Measurements from ENCODE around the gene TMEM37.

Gene TMEM37

GRCh38 chr2:119455066-119455718, 23.5 kb downstream of the TMEM37 start:
- no peak for DNase-seq (ENCODE audit: low read depth, low spot score)

- no peak for DNase-seq (ENCODE audit: low read depth, low spot score)
Observed at GRCh38 chr2:119460076-119460475, 28.4 kb downstream of the TMEM37 start.

DNA sequence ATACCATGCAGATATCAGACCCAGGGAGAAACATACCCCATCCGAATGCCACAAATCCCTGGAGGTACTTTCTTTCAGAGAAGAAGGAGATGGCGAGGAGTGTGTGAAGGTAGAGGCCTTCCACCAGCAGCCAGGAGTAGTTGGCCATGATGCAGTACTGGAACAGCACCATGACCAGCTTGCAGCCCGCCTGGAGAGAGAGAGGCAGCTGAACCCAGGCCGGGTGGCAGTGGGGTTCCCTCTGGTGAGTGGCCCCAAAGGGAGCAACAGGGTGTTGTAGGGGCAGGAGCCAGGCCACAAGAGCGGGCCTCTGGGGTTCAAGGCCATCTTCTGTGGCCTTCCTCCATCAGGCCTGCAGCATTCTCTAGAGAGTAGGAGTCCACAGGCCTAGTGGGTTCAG, 30.2 kb downstream of the TMEM37 start:
- no peak for DNase-seq (ENCODE audit: low read depth, low spot score)

GRCh38 chr2:119462574-119462973, 30.9 kb downstream of the TMEM37 start:
- no peak for DNase-seq (ENCODE audit: low read depth, low spot score)

DNA sequence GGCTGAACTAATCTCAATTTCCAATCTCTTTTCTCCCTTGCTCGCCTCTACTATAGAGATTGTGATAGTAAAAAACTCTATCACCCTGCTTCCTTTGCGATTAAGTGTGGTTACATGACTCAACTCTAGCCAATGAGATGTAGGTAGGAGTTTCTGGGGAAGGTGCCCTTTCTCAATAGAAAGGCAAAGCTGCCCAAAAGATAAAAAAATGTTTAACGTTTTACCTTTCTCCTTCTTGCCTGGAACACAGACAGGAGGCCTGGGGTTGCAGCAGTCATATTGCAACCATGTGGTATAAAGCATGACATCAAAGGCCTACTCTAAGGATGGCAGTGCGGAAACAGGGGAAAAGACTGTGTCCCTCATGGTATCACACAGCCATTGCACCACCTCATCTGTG, 31.5 kb downstream of the TMEM37 start:
- DNase-seq (ENCODE audit: low read depth, low spot score) = no peak

- DNase-seq (ENCODE audit: low read depth, low spot score) = no peak
Observed at GRCh38 chr2:119463990-119464389, 32.3 kb downstream of the TMEM37 start.

DNA sequence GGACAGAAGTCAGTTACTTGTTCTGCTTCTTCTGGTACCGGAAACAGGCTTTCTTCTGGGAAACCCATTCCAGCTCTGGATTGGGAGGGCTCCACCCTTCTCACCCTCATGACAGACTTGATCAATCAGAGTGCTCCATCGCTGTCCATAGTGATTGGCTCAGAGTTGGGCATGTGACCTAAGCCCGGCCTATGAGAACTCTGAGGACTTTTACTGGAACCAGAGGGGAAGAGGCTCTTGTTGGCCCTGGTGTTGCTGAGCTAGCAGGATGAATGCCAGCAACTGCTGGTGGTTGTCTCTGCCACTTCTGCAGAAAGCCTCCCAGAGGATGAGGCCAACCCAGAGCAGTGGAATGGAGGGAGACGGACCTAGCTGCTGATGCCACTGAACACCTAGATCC, 33.3 kb downstream of the TMEM37 start:
- DNase-seq (ENCODE audit: low read depth, low spot score) = no peak

- no peak for DNase-seq (ENCODE audit: low read depth, low spot score)
Observed at GRCh38 chr2:119465687-119466086, 34.0 kb downstream of the TMEM37 start.

DNA sequence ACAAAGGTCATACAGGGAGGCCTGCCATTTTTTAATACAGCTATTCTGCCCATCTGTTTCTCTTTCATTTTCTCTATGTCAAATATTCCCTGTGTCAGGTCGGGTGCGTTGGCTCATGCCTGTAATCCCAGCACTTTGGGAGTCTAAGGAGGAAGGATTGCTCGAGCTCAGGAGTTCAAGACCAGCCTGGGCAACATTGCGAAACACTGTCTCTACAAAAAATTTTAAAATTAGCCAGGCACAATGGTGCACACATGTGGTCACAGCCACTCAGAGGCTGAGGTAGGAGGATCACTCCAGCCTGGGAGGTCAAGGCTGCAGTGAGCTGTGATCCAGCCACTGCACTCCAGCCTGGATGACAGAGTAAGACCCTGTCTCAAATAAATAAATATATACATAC, 34.7 kb downstream of the TMEM37 start:
- no peak for DNase-seq (ENCODE audit: low read depth, low spot score)

DNA sequence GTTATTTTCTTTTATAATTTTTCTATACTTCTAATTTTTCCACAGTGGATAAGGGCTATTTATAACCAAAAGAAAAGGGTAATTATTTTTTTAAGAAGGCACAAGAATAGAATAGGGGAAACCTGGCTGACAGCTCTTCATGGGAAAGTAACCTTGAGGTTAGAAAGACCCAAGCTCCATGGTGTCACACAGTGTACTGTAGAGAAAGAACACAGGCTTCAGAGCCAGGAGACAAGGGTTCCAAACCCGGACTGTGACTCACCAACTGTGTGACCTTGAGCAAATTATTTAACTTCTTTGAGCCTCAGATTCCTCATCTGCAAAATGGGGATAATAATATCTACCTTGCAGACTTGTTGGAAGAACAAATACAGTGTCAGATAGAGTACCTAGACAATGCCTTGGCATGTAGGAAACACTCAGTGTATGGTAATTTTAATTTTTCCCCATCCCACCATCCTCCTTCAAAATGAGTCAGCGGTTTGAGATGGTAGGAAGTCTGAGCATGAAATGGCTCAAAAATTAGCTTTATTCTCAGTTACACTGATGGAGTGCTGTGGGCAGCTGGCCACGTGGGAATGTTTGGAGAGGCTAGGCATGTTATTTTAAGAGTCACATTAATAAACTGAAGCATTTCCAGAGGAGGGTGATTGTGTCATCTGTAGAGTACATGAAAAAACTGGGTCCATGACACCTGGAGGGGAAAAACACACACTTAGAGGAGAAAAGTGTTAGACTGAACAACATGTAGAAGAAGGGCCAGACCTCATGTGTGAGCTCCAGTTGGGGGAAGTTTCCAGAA, 36.7 kb downstream of the TMEM37 start:
- no peak for DNase-seq (ENCODE audit: low read depth, low spot score)

GRCh38 chr2:119469131-119469530, 37.5 kb downstream of the TMEM37 start:
- no peak for DNase-seq (ENCODE audit: low read depth, low spot score)

GRCh38 chr2:119469661-119470297, 38.1 kb downstream of the TMEM37 start:
- DNase-seq (ENCODE audit: low read depth, low spot score) = no peak

GRCh38 chr2:119472749-119473148, 41.1 kb downstream of the TMEM37 start:
- no peak for DNase-seq (ENCODE audit: low read depth, low spot score)

DNA sequence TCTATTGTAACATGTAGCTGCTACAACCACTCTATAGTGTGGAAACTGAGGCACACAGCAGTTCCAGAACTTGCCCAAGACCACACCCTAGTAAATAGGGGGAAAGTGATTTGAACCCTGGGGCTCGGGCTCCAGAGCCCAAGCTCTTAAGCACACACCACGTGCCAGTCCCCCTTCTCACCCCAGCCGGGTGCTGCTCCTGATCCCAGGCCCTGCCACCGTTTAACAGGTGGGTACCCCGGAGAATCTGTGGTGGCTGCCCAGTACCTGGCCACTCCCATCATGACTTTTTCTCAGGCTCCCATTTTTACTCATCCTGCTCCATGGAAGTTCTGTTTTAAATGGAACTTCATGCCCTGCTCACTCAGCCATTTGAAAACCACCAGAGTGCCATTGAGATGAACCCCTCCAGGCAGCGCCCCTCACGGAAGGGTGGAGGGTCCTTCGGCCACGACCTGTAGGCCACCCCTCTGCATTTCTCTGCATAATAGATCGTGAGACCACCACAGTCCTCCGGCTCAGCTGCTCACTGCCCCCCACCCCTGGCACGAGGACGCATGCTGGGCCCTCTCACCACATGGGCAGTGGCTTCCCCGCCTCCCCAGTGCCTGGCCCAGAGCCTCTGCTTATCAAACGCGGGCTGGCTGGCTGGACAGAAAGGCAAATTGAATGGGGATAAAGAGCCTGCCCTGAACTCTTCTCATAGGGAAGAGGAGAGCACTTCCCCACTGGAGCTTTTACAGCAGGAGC, 42.1 kb downstream of the TMEM37 start:
- no peak for DNase-seq (ENCODE audit: low read depth, low spot score)

- DNase-seq (ENCODE audit: low read depth, low spot score) = no peak
Observed at GRCh38 chr2:119474371-119475224, 42.9 kb downstream of the TMEM37 start.

GRCh38 chr2:119475225-119475856, 43.7 kb downstream of the TMEM37 start:
- no peak for DNase-seq (ENCODE audit: low read depth, low spot score)

DNA sequence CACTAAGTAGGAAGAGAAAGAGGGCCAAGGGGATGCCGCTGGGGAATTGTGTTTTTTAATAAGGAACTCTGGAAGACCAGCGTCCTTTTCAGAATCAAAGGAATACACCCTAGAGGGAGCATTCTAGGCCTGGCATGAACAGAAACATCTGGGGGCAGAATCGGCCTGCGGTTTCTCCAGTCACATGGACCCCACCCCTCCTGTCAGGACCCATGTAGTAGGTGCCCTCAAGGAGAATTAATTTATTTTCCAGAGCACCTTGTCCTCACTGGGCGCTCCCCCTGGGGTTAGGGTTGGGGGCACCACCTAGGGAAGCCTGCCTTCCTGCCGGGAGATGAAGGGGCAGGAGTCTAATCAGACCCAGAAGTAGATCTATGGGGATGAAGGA, 44.2 kb downstream of the TMEM37 start:
- DNase-seq (ENCODE audit: low read depth, low spot score) = no peak

DNA sequence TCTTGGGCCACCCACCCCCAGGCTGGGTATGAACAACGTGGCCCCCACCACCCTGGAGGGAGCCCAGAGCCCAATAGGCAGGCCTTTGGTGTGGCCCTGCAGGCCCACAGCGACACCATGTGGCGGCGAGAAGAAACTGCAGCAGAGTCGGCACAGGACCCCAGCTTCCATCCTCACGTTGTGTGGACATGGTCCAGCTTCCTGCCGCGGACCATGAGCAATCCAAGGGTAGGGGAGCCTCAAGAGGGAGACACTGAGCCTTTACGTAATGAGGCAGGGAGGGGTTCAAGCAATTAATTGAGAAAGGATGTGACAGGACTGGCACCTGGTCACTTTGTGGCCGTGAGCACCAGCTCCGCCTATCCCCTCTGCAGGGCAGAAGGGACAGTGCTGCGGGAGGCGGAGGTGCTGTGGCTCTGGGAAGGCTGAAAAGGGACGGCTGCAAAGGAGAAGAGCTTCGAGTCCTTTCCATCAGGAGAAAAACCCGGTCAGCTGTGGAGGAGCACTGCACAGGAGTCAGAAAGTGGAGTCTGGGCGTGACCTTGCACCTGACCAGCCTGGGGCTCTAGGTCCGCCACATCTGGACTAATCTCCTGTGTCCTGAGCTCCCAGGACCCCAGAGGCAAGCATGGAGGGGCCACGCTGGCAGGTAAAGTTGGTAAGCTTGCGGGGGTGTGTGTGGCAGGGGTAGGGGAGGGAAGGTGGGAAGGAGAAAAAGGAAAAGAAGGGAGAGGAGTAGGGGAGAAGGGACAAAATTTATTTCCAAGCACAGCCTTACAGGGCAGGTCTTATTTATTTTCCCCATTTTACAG, 44.9 kb downstream of the TMEM37 start:
- peak; percentile 17 for DNase-seq (ENCODE audit: low read depth, low spot score)

GRCh38 chr2:119477113-119477505, 45.5 kb downstream of the TMEM37 start:
- DNase-seq (ENCODE audit: low read depth, low spot score) = no peak
